ENCODE measurements around the gene PUSL1. TPM values are rescaled to one million over a fixed set of nuclear protein-coding genes. Genes with fewer than 3 reads are reported as not detected.

PUSL1 gene
- total RNA-seq, 2 donors from 2014 or later, result 21.7 to 23.8 TPM

DNA sequence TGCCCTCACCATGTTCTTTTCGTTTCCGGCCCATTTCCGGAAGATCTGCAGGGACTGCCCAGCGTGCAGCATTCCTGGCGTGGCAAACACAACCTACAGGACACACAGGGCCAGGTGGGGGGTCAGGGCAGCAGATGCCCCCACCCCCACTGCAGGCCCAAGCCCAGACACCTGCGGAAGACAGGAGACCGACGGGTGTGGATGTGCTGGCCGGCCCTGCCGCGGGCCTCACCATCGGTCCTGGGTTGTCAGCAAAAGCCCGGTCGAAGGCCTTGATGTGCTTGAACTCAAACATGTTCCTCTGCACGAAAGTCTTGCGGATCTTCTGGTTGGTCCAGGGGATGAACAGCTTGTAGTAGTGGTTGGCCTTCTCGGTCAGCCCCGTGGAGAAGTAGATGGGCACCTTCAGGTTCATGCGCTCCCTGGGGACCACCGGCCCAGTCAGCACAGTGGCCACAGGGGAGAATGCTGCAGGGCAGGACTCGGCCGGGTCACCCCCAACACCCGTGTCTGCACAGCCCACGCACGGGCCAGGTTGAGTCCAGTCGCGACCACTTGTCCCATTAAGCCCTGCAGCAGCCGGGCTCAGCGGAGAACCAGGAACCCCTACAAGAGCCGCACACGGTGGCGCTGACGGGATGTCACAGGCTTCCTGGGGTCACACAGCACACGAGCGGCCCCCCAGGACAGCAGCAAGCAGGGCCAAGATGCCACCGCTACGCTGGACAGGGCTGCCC lies 5.3 kb downstream of the PUSL1 start:
- Histone ChIP-seq H3K36me3 (ENCODE audit: control insufficient read depth, insufficient read depth, low read length) (peaks cover 50% of the 10 kb centered on the region), H3K27ac (ENCODE audit: low read depth, low read length) (no peak overlapping the region), H3K9ac (ENCODE audit: extremely low read depth, low read length, poor library complexity, severe bottlenecking) (no peak overlapping the region), H3K27me3 (ENCODE audit: control insufficient read depth, insufficient read depth, low read length, poor library complexity, severe bottlenecking) (no peaks in the 10 kb centered on the region), H3K4me3 (ENCODE audit: low read length) (no peak overlapping the region), H3K4me1 (ENCODE audit: control insufficient read depth, insufficient read depth, low read length) (no peaks in the 10 kb centered on the region), H3K9me3 (ENCODE audit: control insufficient read depth, low read length) (no peaks in the 10 kb centered on the region)
- Mint-ChIP-seq H3K4me1 (peaks cover 3% of the 10 kb centered on the region), H3K36me3 (ENCODE audit: low read depth) (peaks cover 29% of the 10 kb centered on the region), H3K4me3 (no peak overlapping the region), H3K9me3 (no peaks in the 10 kb centered on the region), H3K27ac (no peak overlapping the region), H3K27me3 (ENCODE audit: insufficient read depth) (no peaks in the 10 kb centered on the region)
- no peak for DNase-seq
- WGBS, 2 experiments (ENCODE audit: insufficient coverage in 1 of 2, insufficient read length in 1 of 2), result 90 to 93% methylated on average over 28 to 37 of the region's 37 CpGs
- TF ChIP-seq, protein P1, sequence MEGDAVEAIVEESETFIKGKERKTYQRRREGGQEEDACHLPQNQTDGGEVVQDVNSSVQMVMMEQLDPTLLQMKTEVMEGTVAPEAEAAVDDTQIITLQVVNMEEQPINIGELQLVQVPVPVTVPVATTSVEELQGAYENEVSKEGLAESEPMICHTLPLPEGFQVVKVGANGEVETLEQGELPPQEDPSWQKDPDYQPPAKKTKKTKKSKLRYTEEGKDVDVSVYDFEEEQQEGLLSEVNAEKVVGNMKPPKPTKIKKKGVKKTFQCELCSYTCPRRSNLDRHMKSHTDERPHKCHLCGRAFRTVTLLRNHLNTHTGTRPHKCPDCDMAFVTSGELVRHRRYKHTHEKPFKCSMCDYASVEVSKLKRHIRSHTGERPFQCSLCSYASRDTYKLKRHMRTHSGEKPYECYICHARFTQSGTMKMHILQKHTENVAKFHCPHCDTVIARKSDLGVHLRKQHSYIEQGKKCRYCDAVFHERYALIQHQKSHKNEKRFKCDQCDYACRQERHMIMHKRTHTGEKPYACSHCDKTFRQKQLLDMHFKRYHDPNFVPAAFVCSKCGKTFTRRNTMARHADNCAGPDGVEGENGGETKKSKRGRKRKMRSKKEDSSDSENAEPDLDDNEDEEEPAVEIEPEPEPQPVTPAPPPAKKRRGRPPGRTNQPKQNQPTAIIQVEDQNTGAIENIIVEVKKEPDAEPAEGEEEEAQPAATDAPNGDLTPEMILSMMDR (conservative IDR thresholded peaks at IDR 0.05), result no peak

DNA sequence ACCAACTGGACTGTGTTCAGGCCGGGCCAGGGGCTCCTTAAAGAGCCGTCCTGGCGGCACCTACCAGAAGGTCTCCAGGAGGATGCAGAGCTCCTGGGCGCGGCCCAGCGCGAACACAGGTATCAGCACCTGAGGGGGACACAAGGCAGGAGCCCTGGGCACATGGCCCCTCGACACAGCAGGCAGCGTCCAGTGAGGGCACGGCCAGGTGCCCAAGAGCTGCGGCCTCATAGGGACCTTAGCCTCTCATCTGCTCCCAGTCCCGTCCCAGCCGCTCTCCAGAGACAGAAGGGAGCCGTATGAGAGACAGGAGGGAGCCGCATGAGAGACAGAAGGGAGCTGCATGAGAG lies 5.8 kb downstream of the PUSL1 start:
- Mint-ChIP-seq H3K36me3 (ENCODE audit: low read depth) (peaks cover 32% of the 10 kb centered on the region), H3K9me3 (no peaks in the 10 kb centered on the region)
- peaks cover 55% of the 10 kb centered on the region for H3K36me3 ChIP-seq (ENCODE audit: control insufficient read depth, insufficient read depth, low read length)

DNA sequence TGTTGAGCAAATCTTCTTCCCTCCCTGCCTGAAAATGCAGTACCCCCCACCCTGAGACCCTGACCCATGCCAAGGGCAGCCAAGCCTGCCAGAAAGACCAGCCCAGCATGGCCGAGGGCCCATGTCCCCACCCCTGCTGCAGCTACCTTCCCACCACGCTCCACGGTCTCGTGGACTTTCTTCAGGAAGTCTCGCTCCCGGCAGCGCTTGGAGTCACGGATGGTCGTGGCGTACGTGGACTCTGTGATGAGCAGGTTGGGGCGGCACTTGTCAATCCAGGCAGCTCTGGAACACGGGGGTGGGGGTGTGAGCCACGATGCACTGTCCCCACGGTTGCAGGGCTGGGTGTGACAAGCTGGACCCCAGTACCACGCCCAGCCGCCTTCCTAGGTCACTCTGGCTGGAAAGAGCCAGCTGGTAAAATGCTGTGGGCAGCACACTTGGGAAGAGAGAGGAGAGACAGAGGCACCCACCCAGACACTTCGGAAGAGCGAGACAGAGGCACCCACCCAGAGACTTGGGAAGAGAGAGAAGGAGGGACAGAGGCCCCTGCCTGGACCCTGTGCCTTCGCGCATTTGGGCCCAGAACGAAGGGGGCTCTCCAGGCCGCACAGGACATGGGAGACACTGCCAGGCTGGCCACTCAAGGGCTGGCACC lies 6.4 kb downstream of the PUSL1 start:
- WGBS, 2 experiments (ENCODE audit: insufficient coverage in 1 of 2, insufficient read length in 1 of 2), result 96 to 98% methylated on average over 21 to 23 of the region's 23 CpGs
- Mint-ChIP-seq H3K36me3 (ENCODE audit: low read depth) (peaks cover 37% of the 10 kb centered on the region), H3K27ac (peak overlapping the region; percentile 52), H3K27me3 (ENCODE audit: insufficient read depth) (no peaks in the 10 kb centered on the region), H3K4me3 (no peak overlapping the region), H3K9me3 (no peaks in the 10 kb centered on the region), H3K4me1 (peaks cover 3% of the 10 kb centered on the region)
- TF ChIP-seq, protein P1 (conservative IDR thresholded peaks at IDR 0.05), result no peak
- H3K27ac ChIP-seq (ENCODE audit: low read depth, low read length), result peak overlapping the region; percentile 63
- no peak overlapping the region for H3K9ac ChIP-seq (ENCODE audit: extremely low read depth, low read length, poor library complexity, severe bottlenecking)
- no peak for DNase-seq
- H3K9me3 ChIP-seq (ENCODE audit: control insufficient read depth, low read length), result no peaks in the 10 kb centered on the region
- H3K4me3 ChIP-seq (ENCODE audit: low read length), result no peak overlapping the region
- H3K27me3 ChIP-seq (ENCODE audit: control insufficient read depth, insufficient read depth, low read length, poor library complexity, severe bottlenecking), result no peaks in the 10 kb centered on the region
- H3K4me1 ChIP-seq (ENCODE audit: control insufficient read depth, insufficient read depth, low read length), result no peaks in the 10 kb centered on the region
- H3K36me3 ChIP-seq (ENCODE audit: control insufficient read depth, insufficient read depth, low read length), result peaks cover 60% of the 10 kb centered on the region

More for the DNA sequence above, 5.8 kb downstream of the PUSL1 start:
- Histone ChIP-seq H3K27ac (ENCODE audit: low read depth, low read length) (no peak overlapping the region), H3K27me3 (ENCODE audit: control insufficient read depth, insufficient read depth, low read length, poor library complexity, severe bottlenecking) (no peaks in the 10 kb centered on the region), H3K9ac (ENCODE audit: extremely low read depth, low read length, poor library complexity, severe bottlenecking) (no peak overlapping the region), H3K4me3 (ENCODE audit: low read length) (no peak overlapping the region), H3K9me3 (ENCODE audit: control insufficient read depth, low read length) (no peaks in the 10 kb centered on the region), H3K4me1 (ENCODE audit: control insufficient read depth, insufficient read depth, low read length) (no peaks in the 10 kb centered on the region)
- H3K27me3 Mint-ChIP-seq (ENCODE audit: insufficient read depth), result no peaks in the 10 kb centered on the region
- DNase-seq, result no peak
- no peak overlapping the region for H3K4me3 Mint-ChIP-seq
- 92 to 96% methylated on average over 15 of the region's 15 CpGs for WGBS, 2 experiments (ENCODE audit: insufficient coverage in 1 of 2, insufficient read length in 1 of 2)
- no peak overlapping the region for H3K27ac Mint-ChIP-seq
- TF ChIP-seq, protein P1 (conservative IDR thresholded peaks at IDR 0.05), result no peak
- H3K4me1 Mint-ChIP-seq, result peaks cover 3% of the 10 kb centered on the region
